ENCODE results near the gene PPFIA4. TPM values are rescaled to one million over a fixed set of nuclear protein-coding genes. Genes with fewer than 3 reads are reported as not detected.

PPFIA4 gene
- total RNA-seq, 1 donor from 2014 or later: 0.29 TPM

- TF ChIP-seq CTCF (IDR thresholded peaks at IDR 0.05): no peak
- no peak overlapping the region for H3K4me3 Mint-ChIP-seq
- H3K9me3 Mint-ChIP-seq: no peaks in the 10 kb centered on the region
- no peak for DNase-seq
- H3K36me3 Mint-ChIP-seq (ENCODE audit: low read depth): no peaks in the 10 kb centered on the region
- CTCF ChIA-PET: no interaction called here
- intact Hi-C loops (cut with micrococcal nuclease): no loop called here
- H3K4me1 Mint-ChIP-seq: no peaks in the 10 kb centered on the region
- ATAC-seq (ENCODE audit: low read depth): no peak
- H3K27me3 Mint-ChIP-seq: peaks cover 20% of the 10 kb centered on the region
- POLR2A ChIA-PET: no interaction called here
- H3K27ac Mint-ChIP-seq: no peak overlapping the region
Observed at GRCh38 chr1:203056516-203056915, 30.2 kb downstream of the PPFIA4 start.

- H3K36me3 Mint-ChIP-seq (ENCODE audit: low read depth): no peaks in the 10 kb centered on the region
- H3K4me3 Mint-ChIP-seq: no peak overlapping the region
- intact Hi-C loops (cut with micrococcal nuclease): no loop called here
- POLR2A ChIA-PET: no interaction called here
- H3K9me3 Mint-ChIP-seq: no peaks in the 10 kb centered on the region
- TF ChIP-seq CTCF (IDR thresholded peaks at IDR 0.05): no peak
- no peak for ATAC-seq (ENCODE audit: low read depth)
- CTCF ChIA-PET: no interaction called here
- no peak for DNase-seq
- no peaks in the 10 kb centered on the region for H3K4me1 Mint-ChIP-seq
- peaks cover 11% of the 10 kb centered on the region for H3K27me3 Mint-ChIP-seq
- H3K27ac Mint-ChIP-seq: no peak overlapping the region
Observed at GRCh38 chr1:203057911-203058675, 31.8 kb downstream of the PPFIA4 start.

GRCh38 chr1:203058676-203058935, 32.3 kb downstream of the PPFIA4 start:
- ATAC-seq (ENCODE audit: low read depth) (no peak), DNase-seq (no peak)
- ChIA-PET CTCF (no interaction called here), POLR2A (no interaction called here)
- peaks cover 11% of the 10 kb centered on the region for H3K27me3 Mint-ChIP-seq
- intact Hi-C loops (cut with micrococcal nuclease): no loop called here
- no peak overlapping the region for H3K4me3 Mint-ChIP-seq
- TF ChIP-seq CTCF (IDR thresholded peaks at IDR 0.05): no peak
- no peaks in the 10 kb centered on the region for H3K9me3 Mint-ChIP-seq
- H3K27ac Mint-ChIP-seq: no peak overlapping the region
- H3K4me1 Mint-ChIP-seq: no peaks in the 10 kb centered on the region
- H3K36me3 Mint-ChIP-seq (ENCODE audit: low read depth): no peaks in the 10 kb centered on the region

- intact Hi-C loops (cut with micrococcal nuclease): no loop called here
- Mint-ChIP-seq H3K4me1 (no peaks in the 10 kb centered on the region), H3K27ac (no peak overlapping the region), H3K36me3 (ENCODE audit: low read depth) (no peaks in the 10 kb centered on the region), H3K4me3 (no peak overlapping the region), H3K9me3 (no peaks in the 10 kb centered on the region), H3K27me3 (peaks cover 11% of the 10 kb centered on the region)
- ChIA-PET POLR2A (no interaction called here), CTCF (no interaction called here)
- DNase-seq (no peak), ATAC-seq (ENCODE audit: low read depth) (no peak)
- no peak for TF ChIP-seq CTCF (IDR thresholded peaks at IDR 0.05)
Observed at GRCh38 chr1:203059485-203059884, 33.2 kb downstream of the PPFIA4 start.

- DNase-seq (no peak), ATAC-seq (ENCODE audit: low read depth) (no peak)
- H3K36me3 Mint-ChIP-seq (ENCODE audit: low read depth): no peaks in the 10 kb centered on the region
- no peak overlapping the region for H3K27ac Mint-ChIP-seq
- peaks cover 11% of the 10 kb centered on the region for H3K27me3 Mint-ChIP-seq
- ChIA-PET POLR2A (no interaction called here), CTCF (no interaction called here)
- H3K9me3 Mint-ChIP-seq: no peaks in the 10 kb centered on the region
- H3K4me3 Mint-ChIP-seq: no peak overlapping the region
- no peaks in the 10 kb centered on the region for H3K4me1 Mint-ChIP-seq
- no peak for TF ChIP-seq CTCF (IDR thresholded peaks at IDR 0.05)
- intact Hi-C loops (cut with micrococcal nuclease): no loop called here
Observed at GRCh38 chr1:203060115-203060514, 33.8 kb downstream of the PPFIA4 start.
